Adrenal gland (tissue), 12 donors: ENCODE data around the gene ABHD10. TPM values are rescaled to one million over a fixed set of nuclear protein-coding genes. Genes with fewer than 3 reads are reported as not detected.

Experiments used
- DNase-seq, 7 donors: peaks; one replicate each; pipeline ENCODE4 v3.0.0-alpha.2; 2019 to 2020
- H3K27ac ChIP-seq, 5 donors: fragments of 200-600 bp; sonication (generic) in 4 of 5; 1 replicate in 3 of 5; 2 replicates in 2 of 5; pipeline versions ENCODE4 v1.5.1 to v1.8.0; 2016 to 2020; ENCODE audit warnings: mild to moderate bottlenecking in 1 of 5
- H3K27me3 ChIP-seq: fragments of 200-600 bp; 2 replicates; pipeline ENCODE4 v1.8.0; 2021
- H3K36me3 ChIP-seq, 2 donors: fragments of 200-600 bp; replicated peaks in 1 of 2; 1 replicate in 1 of 2; 2 replicates in 1 of 2; pipeline versions ENCODE4 v1.5.1 to v1.8.0; 2018 to 2022
- H3K4me1 ChIP-seq, 2 donors: fragments of 200-600 bp; replicated peaks in 1 of 2; 1 replicate in 1 of 2; 2 replicates in 1 of 2; pipeline versions ENCODE4 v1.5.1 to v1.8.0; 2018 to 2021
- H3K4me3 ChIP-seq, 4 donors: fragments of 200-600 bp; sonication (generic) in 3 of 4; one replicate each; pipeline ENCODE4 v1.5.1; 2016 to 2018
- H3K9me3 ChIP-seq, 3 donors: fragments of 200-600 bp; sonication (generic) in 1 of 3; replicated peaks in 1 of 3; 1 replicate in 2 of 3; 2 replicates in 1 of 3; pipeline versions ENCODE4 v1.5.1 to v1.8.0; 2016 to 2021
- CTCF ChIP-seq, 6 experiments: fragments of 450-650 bp in 4 of 6; fragments of 200-600 bp in 2 of 6; sonication (generic) in 1 of 6; IDR thresholded peaks; 1 replicate in 5 of 6; 2 replicates in 1 of 6; pipeline versions ENCODE4 v1.5.1 to v1.8.0; 2016 to 2021; ENCODE audit warnings: antibody characterized with exemption in 6 of 6, mild to moderate bottlenecking in 2 of 6, moderate library complexity in 1 of 6
- POLR2A ChIP-seq, 2 donors: fragments of 450-650 bp; IDR thresholded peaks; one replicate each; pipeline ENCODE4 v1.6.1; 2017; ENCODE audit warnings: antibody characterized with exemption in 2 of 2, mild to moderate bottlenecking in 2 of 2, moderate library complexity in 1 of 2
- WGBS, 4 donors: extraction: QIAGEN DNeasy Blood & Tissue Kit in 2 of 4; methylation state at CpG; one replicate each; pipeline versions ENCODE4 v1.1.5 to v1.1.7; 2013 to 2017; 5-methylcytosine and 5-hydroxymethylcytosine counted together
- intact Hi-C, 2 donors: fragments of 100-400 bp; cut with DNase I; formaldehyde crosslinking; loops; one replicate each; pipeline versions ENCODE4 v1.14.1 to v1.15.0; 2022 to 2023
- polyA plus RNA-seq, 3 donors: library from polyadenylated mRNA; stranded (reverse); fragments of 200-250 nt in 2 of 3; fragments of 350-450 nt in 1 of 3; fragmentation: Illumina TruSeq in 1 of 3; extraction: RNeasy Lipid Tissue Mini Kit (QIAGEN cat#74804) in 1 of 3; gene quantifications; one replicate each; pipeline ENCODE4 v1.2.3, GENCODE V29; 2013 to 2014
- total RNA-seq, 9 donors: library from RNA; depleted of rRNA in 4 of 9; stranded (reverse); fragments of >200 nt in 4 of 9; fragments of 120-200 nt in 1 of 9; fragmentation: NEBNext Ultra II Directional in 1 of 9; extraction: Animal tissue kit (Norgen Biotek cat#: 25700) in 1 of 9; gene quantifications; one replicate each; pipeline versions ENCODE4 v1.1.0 to v1.2.4, GENCODE V29; 2013 to 2023
- donor health status: healthy with polysubstance abuse.
- donor health status: Bipolar disorder and iron deficiency.
- donor health status: DM: yes; HTN: yes; CAD: no.
- donor health status: DM: no; HTN: no; CAD: no.
- donor health status: DM: no; HTN: no; CAD: no.
- donor health status: DM: yes; HTN: yes; CAD: no.

ABHD10 gene
- total and polyA plus RNA-seq, 12 donors, result 27.6 to 81.8 (median 44.1) TPM

- 38 to 60% (median 51%) methylated on average over 1 of the region's 1 CpG for WGBS, 4 donors
- TF ChIP-seq POLR2A (IDR thresholded peaks at IDR 0.05), result no peak
- no peak for TF ChIP-seq CTCF (IDR thresholded peaks at IDR 0.05)
- no peaks in the 10 kb centered on the region for H3K9me3 ChIP-seq
- DNase-seq, result peak in 1 of 7 donors; percentile 8
- H3K4me1 ChIP-seq, result peaks cover 4 to 7% of the 10 kb centered on the region in 2 donors
- H3K27me3 ChIP-seq, result no peaks in the 10 kb centered on the region
- no peak overlapping the region for H3K27ac ChIP-seq
- intact Hi-C loops, result no loop called here
- no peak overlapping the region for H3K4me3 ChIP-seq
- H3K36me3 ChIP-seq, result no peaks in the 10 kb centered on the region
These were observed 41.9 kb downstream of the ABHD10 start for GRCh38 chr3:112020674-112021085.

GRCh38 chr3:112027142-112027541, 48.3 kb downstream of the ABHD10 start:
- H3K36me3 ChIP-seq, result no peaks in the 10 kb centered on the region
- H3K9me3 ChIP-seq, result no peaks in the 10 kb centered on the region
- no peak for DNase-seq
- H3K27ac ChIP-seq, result no peak overlapping the region
- no peaks in the 10 kb centered on the region for H3K27me3 ChIP-seq
- WGBS, 4 donors, result 85 to 91% (median 87%) methylated on average over 4 of the region's 4 CpGs
- no peak for TF ChIP-seq CTCF (IDR thresholded peaks at IDR 0.05)
- TF ChIP-seq POLR2A (IDR thresholded peaks at IDR 0.05), result no peak
- H3K4me1 ChIP-seq, result peaks cover under 1 to 1% of the 10 kb centered on the region in 2 donors
- no peak overlapping the region for H3K4me3 ChIP-seq
- intact Hi-C loops, result no loop called here

GRCh38 chr3:112027826-112028225, 49.0 kb downstream of the ABHD10 start:
- no peaks in the 10 kb centered on the region for H3K36me3 ChIP-seq
- DNase-seq, result peak; percentile 29 to 89 (median 86)
- TF ChIP-seq CTCF (IDR thresholded peaks at IDR 0.05) (no peak), POLR2A (IDR thresholded peaks at IDR 0.05) (no peak)
- H3K27ac ChIP-seq, result no peak overlapping the region
- no peaks in the 10 kb centered on the region for H3K27me3 ChIP-seq
- 32 to 40% (median 37%) methylated on average over 4 of the region's 4 CpGs for WGBS, 4 donors
- H3K4me1 ChIP-seq, result peaks cover 5 to 6% of the 10 kb centered on the region in 2 donors
- H3K4me3 ChIP-seq, result no peak overlapping the region
- H3K9me3 ChIP-seq, result no peaks in the 10 kb centered on the region
- intact Hi-C loops, result no loop called here

GRCh38 chr3:112030901-112031300, 52.1 kb downstream of the ABHD10 start:
- Histone ChIP-seq H3K4me3 (no peak overlapping the region), H3K4me1 (peaks cover 5 to 11% of the 10 kb centered on the region in 2 donors), H3K9me3 (no peaks in the 10 kb centered on the region), H3K36me3 (no peaks in the 10 kb centered on the region), H3K27me3 (no peaks in the 10 kb centered on the region), H3K27ac (no peak overlapping the region)
- TF ChIP-seq CTCF (IDR thresholded peaks at IDR 0.05) (no peak), POLR2A (IDR thresholded peaks at IDR 0.05) (no peak)
- no peak for DNase-seq
- WGBS, 4 donors, result 88 to 96% (median 93%) methylated on average over 5 of the region's 5 CpGs
- intact Hi-C loops, result no loop called here
